HFFc6 (cell line): ENCODE data around the gene LARP4. TPM values are rescaled to one million over a fixed set of nuclear protein-coding genes. Genes with fewer than 3 reads are reported as not detected.

ENCODE experiments used
- DNase-seq: peaks from one replicate; pipeline ENCODE4 v3.0.0-alpha.2; 2018
- H3K27ac Mint-ChIP-seq: 2 replicates; pipeline ENCODE4 v1.8.0; 2020; ENCODE audit warnings: mild to moderate bottlenecking, mixed read lengths
- H3K27me3 Mint-ChIP-seq: 2 replicates; pipeline ENCODE4 v1.8.0; 2021; ENCODE audit warnings: mild to moderate bottlenecking, moderate library complexity, mixed read lengths; ENCODE audit not compliant: insufficient read depth
- H3K36me3 Mint-ChIP-seq: 2 replicates; pipeline ENCODE4 v1.8.0; 2021; ENCODE audit warnings: low read depth, mixed read lengths
- H3K4me1 Mint-ChIP-seq: 2 replicates; pipeline ENCODE4 v1.8.0; 2020; ENCODE audit warnings: low read depth, mixed read lengths
- H3K4me3 Mint-ChIP-seq: 2 replicates; pipeline ENCODE4 v1.8.0; 2020; ENCODE audit warnings: mild to moderate bottlenecking, moderate library complexity, mixed read lengths
- H3K9me3 Mint-ChIP-seq: 2 replicates; pipeline ENCODE4 v1.8.0; 2020; ENCODE audit warnings: mild to moderate bottlenecking, mixed read lengths
- CTCF ChIP-seq: fragments of 200-600 bp; sonication (generic); IDR thresholded peaks from 2 replicates; pipeline ENCODE4 v1.5.0; 2021; ENCODE audit warnings: antibody characterized with exemption, mild to moderate bottlenecking
- total RNA-seq, 6 experiments: library from RNA; stranded (reverse); fragmentation: NEBNext Ultra II Directional; extraction: Animal tissue kit (Norgen Biotek cat#: 25700); gene quantifications; 2 replicates in 1 of 6; 3 replicates in 5 of 6; pipeline ENCODE4 v1.2.3, GENCODE V29; 2021

Gene LARP4
- total RNA-seq, 6 experiments from 2014 or later: 51.3 to 59.6 (median 57.2) TPM

- Mint-ChIP-seq H3K4me3 (no peak overlapping the region), H3K27me3 (no peaks in the 10 kb centered on the region; the same call in 1 of the 2 replicates), H3K9me3 (no peaks in the 10 kb centered on the region), H3K36me3 (no peaks in the 10 kb centered on the region), H3K4me1 (peaks cover 45% of the 10 kb centered on the region), H3K27ac (peak overlapping the region; percentile 20; the same call in 1 of the 2 replicates)
- DNase-seq: no peak
- no peak for TF ChIP-seq CTCF
Observed at GRCh38 chr12:50508970-50509663, 108.4 kb downstream of the LARP4 start.

DNA sequence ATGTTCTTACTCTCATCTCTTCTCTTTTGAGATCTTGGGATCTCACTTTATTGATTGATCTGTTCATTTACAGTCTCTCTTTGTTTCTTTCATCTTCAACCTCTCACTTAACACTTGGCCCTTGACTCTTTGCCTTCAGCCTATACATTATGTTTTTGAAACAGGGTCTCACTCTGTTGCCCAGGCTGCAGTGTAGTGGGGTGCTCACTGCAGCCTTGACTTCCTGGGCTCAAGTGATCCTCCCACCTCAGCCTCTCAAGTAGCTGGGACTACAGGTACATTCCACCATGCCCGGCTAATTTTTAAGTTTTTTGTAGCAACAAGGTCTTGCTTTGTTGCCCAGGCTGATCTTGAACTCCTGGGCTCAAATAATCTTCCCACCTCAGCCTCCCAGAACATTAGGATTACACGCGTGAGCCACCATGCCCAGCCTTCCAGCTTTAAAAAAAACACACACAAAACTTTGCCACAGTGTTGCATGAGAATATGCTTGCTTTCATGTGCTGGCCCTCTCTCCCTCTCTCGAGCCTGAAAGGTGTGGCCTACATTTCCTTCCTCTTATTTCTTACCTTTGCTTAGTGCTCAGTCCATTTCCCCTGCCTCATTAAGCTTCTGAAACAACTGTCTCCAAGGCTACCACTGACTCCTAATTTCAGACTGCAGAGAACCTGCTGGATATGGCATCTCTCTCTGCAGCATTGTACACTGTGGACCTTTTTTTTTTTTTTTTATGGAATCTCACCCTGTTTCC is 114.0 kb downstream of the LARP4 start:
- DNase-seq: no peak
- no peaks in the 10 kb centered on the region; the same call in 1 of the 2 replicates for H3K36me3 Mint-ChIP-seq
- no peak for TF ChIP-seq CTCF
- no peak overlapping the region for H3K27ac Mint-ChIP-seq
- H3K4me1 Mint-ChIP-seq: peaks cover 27% of the 10 kb centered on the region
- peaks cover 3% of the 10 kb centered on the region; the same call in 1 of the 2 replicates for H3K27me3 Mint-ChIP-seq
- H3K9me3 Mint-ChIP-seq: no peaks in the 10 kb centered on the region
- H3K4me3 Mint-ChIP-seq: no peak overlapping the region

DNA sequence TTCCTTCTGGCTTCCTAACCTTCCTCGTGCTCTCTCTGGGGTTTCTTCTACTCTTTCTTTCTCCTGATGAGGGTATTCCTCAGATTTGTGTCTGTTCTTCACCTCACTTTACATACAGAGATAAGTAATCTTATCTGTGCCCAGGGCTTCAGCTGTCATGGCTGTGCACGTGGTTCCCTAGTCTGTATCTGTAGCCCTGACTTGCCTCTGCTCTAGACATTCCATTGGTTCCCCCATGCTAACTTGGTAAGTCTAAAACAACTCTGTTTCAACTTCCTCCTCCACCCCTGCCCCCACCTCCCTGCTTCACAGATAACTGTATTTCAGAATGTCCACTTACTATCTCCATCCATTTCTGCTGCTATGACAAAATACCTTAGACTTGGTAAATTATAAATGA is 114.9 kb downstream of the LARP4 start:
- TF ChIP-seq CTCF: no peak
- Mint-ChIP-seq H3K4me3 (no peak overlapping the region), H3K36me3 (no peaks in the 10 kb centered on the region; the same call in 1 of the 2 replicates), H3K9me3 (no peaks in the 10 kb centered on the region), H3K4me1 (peaks cover 25% of the 10 kb centered on the region), H3K27ac (no peak overlapping the region), H3K27me3 (peaks cover 3% of the 10 kb centered on the region; the same call in 1 of the 2 replicates)
- DNase-seq: no peak

DNA sequence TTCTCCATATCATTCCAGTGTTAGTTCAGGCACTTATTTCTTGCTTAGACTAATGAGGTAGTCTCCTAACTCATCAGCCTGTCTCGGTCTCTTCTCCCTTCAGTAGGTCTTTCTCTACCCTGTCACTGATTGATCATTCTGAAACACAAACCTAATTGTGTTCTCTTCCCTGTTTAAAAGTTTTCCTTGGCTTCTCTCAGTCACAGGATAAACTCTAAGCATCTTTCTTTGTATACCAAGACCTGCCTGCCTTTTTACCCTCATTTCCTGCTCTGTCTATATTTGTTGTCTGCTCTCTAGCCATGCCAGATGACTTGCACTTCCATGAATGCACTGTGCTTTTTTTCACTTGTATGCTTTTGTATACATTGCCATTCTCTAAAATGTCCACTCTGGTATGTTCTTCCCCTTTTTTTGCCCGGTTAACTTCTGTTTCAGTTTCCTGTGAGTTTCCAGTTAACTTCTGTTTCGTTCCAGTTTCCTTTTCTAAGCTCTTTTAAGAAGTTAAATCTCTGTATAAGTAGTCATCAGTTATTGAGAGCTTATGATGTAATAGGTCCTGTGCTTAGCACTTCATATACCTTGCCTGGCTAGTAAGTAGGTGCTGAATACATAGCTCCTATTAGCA is 116.8 kb downstream of the LARP4 start:
- peaks cover 30% of the 10 kb centered on the region for H3K4me1 Mint-ChIP-seq
- peaks cover 3% of the 10 kb centered on the region; the same call in 1 of the 2 replicates for H3K27me3 Mint-ChIP-seq
- no peaks in the 10 kb centered on the region for H3K9me3 Mint-ChIP-seq
- DNase-seq: peak; percentile 39
- no peak for TF ChIP-seq CTCF
- H3K27ac Mint-ChIP-seq: no peak overlapping the region
- peaks cover 4% of the 10 kb centered on the region for H3K36me3 Mint-ChIP-seq
- H3K4me3 Mint-ChIP-seq: no peak overlapping the region

DNA sequence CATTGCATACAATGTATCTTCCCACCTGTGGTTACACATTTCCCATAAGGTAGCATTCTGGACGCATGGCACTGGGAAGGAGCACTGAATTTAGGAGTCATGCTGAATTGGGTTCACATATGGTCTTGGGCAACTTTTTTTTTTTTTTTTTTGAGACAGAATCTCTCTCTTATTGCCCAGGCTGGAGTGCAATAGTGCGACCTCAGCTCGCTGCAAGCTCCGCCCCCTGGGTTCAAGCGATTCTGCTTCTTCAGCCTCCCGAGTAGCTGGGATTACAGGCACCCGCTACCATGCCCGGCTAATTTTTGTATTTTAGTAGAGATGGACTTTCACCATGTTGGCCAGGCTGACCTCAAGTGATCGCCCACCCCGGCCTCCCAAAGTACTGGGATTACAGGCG is 117.4 kb downstream of the LARP4 start:
- TF ChIP-seq CTCF: no peak
- Mint-ChIP-seq H3K4me1 (peaks cover 30% of the 10 kb centered on the region), H3K4me3 (no peak overlapping the region)

More for the DNA sequence above, 117.4 kb downstream of the LARP4 start:
- no peaks in the 10 kb centered on the region for H3K9me3 Mint-ChIP-seq
- peaks cover 7% of the 10 kb centered on the region for H3K36me3 Mint-ChIP-seq
- no peak overlapping the region for H3K27ac Mint-ChIP-seq
- DNase-seq: no peak
- H3K27me3 Mint-ChIP-seq: peaks cover 3% of the 10 kb centered on the region; the same call in 1 of the 2 replicates
